ENCODE results near the gene PRSS48.

PRSS48 gene

GRCh38 chr4:151284534-151285245 lies 7.7 kb downstream of the PRSS48 start:
- in situ Hi-C loops (cut with HindIII; ENCODE audit: low sequenced_read_pairs) = no loop called here
- no peak for DNase-seq (ENCODE audit: low read depth)
- no peak overlapping the region for H3K4me3 ChIP-seq (ENCODE audit: low read depth, low read length)
- TF ChIP-seq, protein P1, sequence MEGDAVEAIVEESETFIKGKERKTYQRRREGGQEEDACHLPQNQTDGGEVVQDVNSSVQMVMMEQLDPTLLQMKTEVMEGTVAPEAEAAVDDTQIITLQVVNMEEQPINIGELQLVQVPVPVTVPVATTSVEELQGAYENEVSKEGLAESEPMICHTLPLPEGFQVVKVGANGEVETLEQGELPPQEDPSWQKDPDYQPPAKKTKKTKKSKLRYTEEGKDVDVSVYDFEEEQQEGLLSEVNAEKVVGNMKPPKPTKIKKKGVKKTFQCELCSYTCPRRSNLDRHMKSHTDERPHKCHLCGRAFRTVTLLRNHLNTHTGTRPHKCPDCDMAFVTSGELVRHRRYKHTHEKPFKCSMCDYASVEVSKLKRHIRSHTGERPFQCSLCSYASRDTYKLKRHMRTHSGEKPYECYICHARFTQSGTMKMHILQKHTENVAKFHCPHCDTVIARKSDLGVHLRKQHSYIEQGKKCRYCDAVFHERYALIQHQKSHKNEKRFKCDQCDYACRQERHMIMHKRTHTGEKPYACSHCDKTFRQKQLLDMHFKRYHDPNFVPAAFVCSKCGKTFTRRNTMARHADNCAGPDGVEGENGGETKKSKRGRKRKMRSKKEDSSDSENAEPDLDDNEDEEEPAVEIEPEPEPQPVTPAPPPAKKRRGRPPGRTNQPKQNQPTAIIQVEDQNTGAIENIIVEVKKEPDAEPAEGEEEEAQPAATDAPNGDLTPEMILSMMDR (IDR thresholded peaks at IDR 0.05; ENCODE audit: low read depth, low read length, missing control alignments) = no peak

GRCh38 chr4:151287409-151287808 lies 10.4 kb downstream of the PRSS48 start:
- no peak overlapping the region for H3K4me3 ChIP-seq (ENCODE audit: low read depth, low read length)
- TF ChIP-seq, protein P1 (IDR thresholded peaks at IDR 0.05; ENCODE audit: low read depth, low read length, missing control alignments) = no peak
- in situ Hi-C loops (cut with HindIII; ENCODE audit: low sequenced_read_pairs) = no loop called here
- no peak for DNase-seq (ENCODE audit: low read depth)

DNA sequence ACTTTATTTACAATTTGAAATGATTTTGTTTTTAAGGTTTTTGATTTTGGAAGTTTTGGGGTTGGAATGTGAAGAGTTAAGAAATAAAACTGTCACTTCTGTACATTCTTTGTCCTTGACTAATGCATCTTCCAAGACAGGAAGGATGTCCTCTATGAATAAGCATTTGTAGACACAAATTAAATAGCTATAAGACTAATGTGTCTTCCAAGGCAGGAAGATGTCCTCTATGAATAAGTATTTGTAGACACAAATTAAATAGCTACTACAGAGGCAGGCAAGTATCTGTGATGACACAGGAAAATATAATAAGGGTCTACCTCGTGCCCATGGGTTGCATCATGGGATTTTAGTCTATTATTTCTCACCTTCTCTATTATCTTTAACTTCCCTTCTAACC lies 14.5 kb downstream of the PRSS48 start:
- DNase-seq (ENCODE audit: low read depth) = no peak
- TF ChIP-seq, protein P1 (IDR thresholded peaks at IDR 0.05; ENCODE audit: low read depth, low read length, missing control alignments) = no peak
- in situ Hi-C loops (cut with HindIII; ENCODE audit: low sequenced_read_pairs) = no loop called here
- H3K4me3 ChIP-seq (ENCODE audit: low read depth, low read length) = no peak overlapping the region

DNA sequence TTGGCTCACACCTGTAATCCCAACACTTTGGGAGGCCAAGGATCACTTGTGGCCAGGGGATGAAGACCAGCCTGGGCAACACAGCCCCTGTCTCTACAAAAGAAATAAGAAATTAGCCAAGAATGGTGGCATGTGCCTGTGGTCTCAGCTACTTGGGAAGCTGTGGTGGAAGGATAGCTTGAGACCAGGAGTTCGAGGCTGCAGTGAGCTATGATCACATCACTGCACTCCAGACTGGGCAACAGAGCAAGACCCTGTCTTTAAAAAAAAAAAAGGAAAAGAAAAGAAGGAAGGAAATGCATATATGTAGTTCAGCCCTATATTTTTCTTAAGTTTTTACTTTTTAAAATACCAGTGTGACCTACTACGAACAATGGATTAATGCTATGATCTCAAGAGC lies 15.1 kb downstream of the PRSS48 start:
- TF ChIP-seq, protein P1 (IDR thresholded peaks at IDR 0.05; ENCODE audit: low read depth, low read length, missing control alignments) = no peak
- no peak for DNase-seq (ENCODE audit: low read depth)
- in situ Hi-C loops (cut with HindIII; ENCODE audit: low sequenced_read_pairs) = no loop called here
- H3K4me3 ChIP-seq (ENCODE audit: low read depth, low read length) = no peak overlapping the region

GRCh38 chr4:151294833-151295496 lies 18.0 kb downstream of the PRSS48 start:
- TF ChIP-seq, protein P1 (IDR thresholded peaks at IDR 0.05; ENCODE audit: low read depth, low read length, missing control alignments) = no peak
- no peak for DNase-seq (ENCODE audit: low read depth)
- in situ Hi-C loops (cut with HindIII; ENCODE audit: low sequenced_read_pairs) = no loop called here
- H3K4me3 ChIP-seq (ENCODE audit: low read depth, low read length) = no peak overlapping the region

GRCh38 chr4:151296227-151296626 lies 19.3 kb downstream of the PRSS48 start:
- no peak overlapping the region for H3K4me3 ChIP-seq (ENCODE audit: low read depth, low read length)
- TF ChIP-seq, protein P1 (IDR thresholded peaks at IDR 0.05; ENCODE audit: low read depth, low read length, missing control alignments) = no peak
- DNase-seq (ENCODE audit: low read depth) = no peak
- in situ Hi-C loops (cut with HindIII; ENCODE audit: low sequenced_read_pairs) = no loop called here
